Measurements from ENCODE around the gene BCKDHA.

DNA sequence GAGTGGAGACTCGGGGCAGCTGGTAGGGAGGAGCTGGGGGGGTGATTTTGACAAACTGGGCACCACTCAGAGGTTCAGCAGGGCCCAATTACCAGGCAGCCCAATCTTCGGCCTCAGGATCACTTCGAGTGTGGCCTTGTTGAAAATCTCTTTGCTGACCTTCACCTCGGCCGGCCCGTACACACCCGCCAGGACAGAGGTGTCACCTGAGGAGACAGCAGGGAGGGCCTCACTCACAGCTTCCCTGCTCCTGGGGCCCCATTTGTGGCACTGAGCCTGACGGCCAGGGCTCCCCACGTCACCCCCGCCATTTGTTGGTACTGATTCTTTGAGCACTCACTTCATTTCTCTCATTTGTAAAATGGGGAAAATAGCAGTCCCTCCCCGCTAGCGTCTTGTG lies 4.8 kb upstream of the BCKDHA start:
- TF ChIP-seq, protein P1, sequence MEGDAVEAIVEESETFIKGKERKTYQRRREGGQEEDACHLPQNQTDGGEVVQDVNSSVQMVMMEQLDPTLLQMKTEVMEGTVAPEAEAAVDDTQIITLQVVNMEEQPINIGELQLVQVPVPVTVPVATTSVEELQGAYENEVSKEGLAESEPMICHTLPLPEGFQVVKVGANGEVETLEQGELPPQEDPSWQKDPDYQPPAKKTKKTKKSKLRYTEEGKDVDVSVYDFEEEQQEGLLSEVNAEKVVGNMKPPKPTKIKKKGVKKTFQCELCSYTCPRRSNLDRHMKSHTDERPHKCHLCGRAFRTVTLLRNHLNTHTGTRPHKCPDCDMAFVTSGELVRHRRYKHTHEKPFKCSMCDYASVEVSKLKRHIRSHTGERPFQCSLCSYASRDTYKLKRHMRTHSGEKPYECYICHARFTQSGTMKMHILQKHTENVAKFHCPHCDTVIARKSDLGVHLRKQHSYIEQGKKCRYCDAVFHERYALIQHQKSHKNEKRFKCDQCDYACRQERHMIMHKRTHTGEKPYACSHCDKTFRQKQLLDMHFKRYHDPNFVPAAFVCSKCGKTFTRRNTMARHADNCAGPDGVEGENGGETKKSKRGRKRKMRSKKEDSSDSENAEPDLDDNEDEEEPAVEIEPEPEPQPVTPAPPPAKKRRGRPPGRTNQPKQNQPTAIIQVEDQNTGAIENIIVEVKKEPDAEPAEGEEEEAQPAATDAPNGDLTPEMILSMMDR (IDR thresholded peaks at IDR 0.05), result no peak
- no peak for TF ChIP-seq POLR2A (IDR thresholded peaks at IDR 0.05)

All from lower leg skin (tissue), 3 donors.